ENCODE data around the gene UTRN.
A peak's percentile ranks its signal among the peaks of the same experiment; 100 is the strongest.

UTRN gene

GRCh38 chr6:144284783-144285547, at the start of gene UTRN:
Gene UTRN (plus strand): TSS chr6:144285335. CDS start chr6:144291829, 6,494 bp downstream.
- peak; percentile 9 to 14 for DNase-seq

GRCh38 chr6:144244688-144245087, 40.4 kb upstream of the UTRN start:
- no peak for DNase-seq

GRCh38 chr6:144246988-144247387, 38.1 kb upstream of the UTRN start:
- no peak for DNase-seq

- DNase-seq = no peak
These were observed 37.1 kb upstream of the UTRN start for GRCh38 chr6:144248003-144248402.

- DNase-seq = no peak
These were observed 36.4 kb upstream of the UTRN start for GRCh38 chr6:144248476-144249301.

- DNase-seq = no peak
These were observed 34.9 kb upstream of the UTRN start for GRCh38 chr6:144250276-144250675.

GRCh38 chr6:144252259-144252658, 32.9 kb upstream of the UTRN start:
- DNase-seq = no peak

GRCh38 chr6:144259986-144260385, 25.1 kb upstream of the UTRN start:
- DNase-seq = no peak

GRCh38 chr6:144262470-144263369, 22.4 kb upstream of the UTRN start:
- peak; percentile 28 to 32 for DNase-seq

GRCh38 chr6:144263786-144264185, 21.3 kb upstream of the UTRN start:
- no peak for DNase-seq

GRCh38 chr6:144264270-144265060, 20.7 kb upstream of the UTRN start:
- DNase-seq = no peak

- no peak for DNase-seq
These were observed 20.1 kb upstream of the UTRN start for GRCh38 chr6:144265061-144265357.

GRCh38 chr6:144265390-144265789, 19.7 kb upstream of the UTRN start:
- no peak for DNase-seq

GRCh38 chr6:144266091-144266649, 19.0 kb upstream of the UTRN start:
- no peak for DNase-seq

GRCh38 chr6:144268794-144269349, 16.3 kb upstream of the UTRN start:
- DNase-seq = no peak

- no peak for DNase-seq
These were observed 8.0 kb upstream of the UTRN start for GRCh38 chr6:144277174-144277573.

GRCh38 chr6:144277605-144278227, 7.4 kb upstream of the UTRN start:
- DNase-seq = no peak

GRCh38 chr6:144278659-144279314, 6.3 kb upstream of the UTRN start:
- no peak for DNase-seq

GRCh38 chr6:144279484-144280150, 5.5 kb upstream of the UTRN start:
- DNase-seq = no peak
